GM12878 (cell line): Measurements from ENCODE around the gene PLTP. TPM values are rescaled to one million over a fixed set of nuclear protein-coding genes. Genes with fewer than 3 reads are reported as not detected.

Experiments
- BACH1 ChIP-seq: fragments of 450-650 bp; IDR thresholded peaks from 2 replicates; pipeline ENCODE4 v1.6.1; 2017; ENCODE audit warnings: mild to moderate bottlenecking, borderline replicate concordance
- BRCA1 ChIP-seq: IDR thresholded peaks from 2 replicates; pipeline ENCODE4 v1.6.1; 2011; ENCODE audit warnings: low read depth, low read length, improper control_type of control experiment
- EZH2 ChIP-seq: IDR thresholded peaks from 2 replicates; pipeline ENCODE4 v1.6.1; 2012; ENCODE audit warnings: low read depth, mild to moderate bottlenecking, control low read depth, inconsistent platforms, low read length, borderline replicate concordance; ENCODE audit not compliant: control insufficient read depth
- HDAC6 ChIP-seq: fragments of 200-600 bp; sonication (generic); IDR thresholded peaks from one replicate; pipeline ENCODE4 v1.8.0; 2017; ENCODE audit warnings: antibody characterized with exemption; ENCODE audit not compliant: unreplicated experiment
- IKZF1 ChIP-seq: fragments of 450-650 bp; conservative IDR thresholded peaks from 2 replicates; pipeline ENCODE4 v1.6.1; 2017; ENCODE audit warnings: antibody characterized with exemption, mild to moderate bottlenecking
- IKZF2 ChIP-seq, 2 experiments: fragments of 450-650 bp; IDR thresholded peaks; 2 replicates each; pipeline ENCODE4 v1.6.1; 2017; ENCODE audit warnings: mild to moderate bottlenecking in 2 of 2, moderate library complexity in 2 of 2
- LARP7 ChIP-seq: fragments of 450-650 bp; IDR thresholded peaks from 2 replicates; pipeline ENCODE4 v1.6.1; 2017; ENCODE audit warnings: mild to moderate bottlenecking
- NBN ChIP-seq: fragments of 450-650 bp; IDR thresholded peaks from 2 replicates; pipeline ENCODE4 v1.6.1; 2016
- PAX5 ChIP-seq: IDR thresholded peaks from 2 replicates; pipeline ENCODE4 v1.6.1; 2011; ENCODE audit warnings: low read depth, low read length, borderline replicate concordance
- RELA ChIP-seq: fragments of 450-650 bp; IDR thresholded peaks from 2 replicates; pipeline ENCODE4 v1.8.0; 2014; ENCODE audit warnings: borderline replicate concordance; ENCODE audit not compliant: partially characterized antibody
- RFX5 ChIP-seq: IDR thresholded peaks from 2 replicates; pipeline ENCODE4 v1.6.1; 2011; ENCODE audit warnings: low read depth, low read length, improper control_type of control experiment
- SIN3A ChIP-seq: IDR thresholded peaks from 2 replicates; pipeline ENCODE4 v1.6.1; 2012; ENCODE audit warnings: low read depth, low read length, improper control_type of control experiment
- SP1 ChIP-seq: IDR thresholded peaks from one replicate; pipeline ENCODE4 v1.6.1; 2011; ENCODE audit warnings: low read depth, low read length
- SREBF1 ChIP-seq: IDR thresholded peaks from 2 replicates; pipeline ENCODE4 v1.6.1; 2012; ENCODE audit warnings: mild to moderate bottlenecking, low read length
- SRF ChIP-seq, 2 experiments: IDR thresholded peaks; 2 replicates each; pipeline ENCODE4 v1.6.1; 2011; ENCODE audit warnings: low read depth in 2 of 2, low read length in 2 of 2, mild to moderate bottlenecking in 1 of 2, moderate library complexity in 1 of 2
- STAT1 ChIP-seq: fragments of 450-650 bp; conservative IDR thresholded peaks from 2 replicates; pipeline ENCODE4 v1.6.1; 2014; ENCODE audit warnings: antibody characterized with exemption, mild to moderate bottlenecking
- ZNF24 ChIP-seq: fragments of 450-650 bp; IDR thresholded peaks from 2 replicates; pipeline ENCODE4 v1.6.1; 2017; ENCODE audit warnings: antibody characterized with exemption, mild to moderate bottlenecking
- ZNF622 ChIP-seq: fragments of 450-650 bp; IDR thresholded peaks from 2 replicates; pipeline ENCODE4 v1.6.1; 2017; ENCODE audit warnings: mild to moderate bottlenecking, inconsistent platforms
- polyA plus RNA-seq, 11 experiments: library from polyadenylated mRNA; depleted of rRNA in 4 of 11; unstranded in 6 of 11; stranded (reverse) in 5 of 11; fragments of >200 nt; fragmentation: Nextera tagmentation in 4 of 11; fragmentation: Illumina TruSeq in 1 of 11; extraction: Ambion mirVana in 4 of 11; extraction: Trizol in 1 of 11; gene quantifications; 1 replicate in 1 of 11; 2 replicates in 10 of 11; pipeline versions ENCODE4 v1.2.1 to v1.2.3, GENCODE V29; 2011 to 2016; ENCODE audit warnings: inconsistent platforms in 2 of 11, missing spikeins in 2 of 11, low read depth in 1 of 11
- total RNA-seq, 4 experiments: library from RNA; depleted of rRNA in 3 of 4; stranded (reverse); fragments of >200 nt in 3 of 4; fragmentation: Illumina TruSeq in 1 of 4; extraction: Trizol in 1 of 4; gene quantifications; 2 replicates each; pipeline versions ENCODE4 v1.2.1 to v1.2.3, GENCODE V29; 2013 to 2021
- TF ChIP-seq, protein P1 (sequence below): IDR thresholded peaks from 2 replicates; pipeline ENCODE4 v1.6.1; 2012; ENCODE audit warnings: low read depth, low read length, improper control_type of control experiment
- TF ChIP-seq, protein P2 (sequence below): IDR thresholded peaks from 2 replicates; pipeline ENCODE4 v1.6.1; 2012; ENCODE audit warnings: mild to moderate bottlenecking, low read depth, low read length
- TF ChIP-seq, protein P3 (sequence below): fragments of 450-650 bp; IDR thresholded peaks from 2 replicates; pipeline ENCODE4 v1.6.1; 2014; ENCODE audit warnings: mild to moderate bottlenecking
- TF ChIP-seq, protein P4 (sequence below): fragments of 450-650 bp; IDR thresholded peaks from 2 replicates; pipeline ENCODE4 v1.6.1; 2018; ENCODE audit warnings: borderline replicate concordance, mild to moderate bottlenecking; ENCODE audit not compliant: partially characterized antibody

The PLTP gene
- total and polyA plus RNA-seq, 10 of the 15 experiments (the other 5 are each of a cell fraction or from before 2014, with no cell fraction given), result 1.6 to 17.0 (median 7.6) TPM

DNA sequence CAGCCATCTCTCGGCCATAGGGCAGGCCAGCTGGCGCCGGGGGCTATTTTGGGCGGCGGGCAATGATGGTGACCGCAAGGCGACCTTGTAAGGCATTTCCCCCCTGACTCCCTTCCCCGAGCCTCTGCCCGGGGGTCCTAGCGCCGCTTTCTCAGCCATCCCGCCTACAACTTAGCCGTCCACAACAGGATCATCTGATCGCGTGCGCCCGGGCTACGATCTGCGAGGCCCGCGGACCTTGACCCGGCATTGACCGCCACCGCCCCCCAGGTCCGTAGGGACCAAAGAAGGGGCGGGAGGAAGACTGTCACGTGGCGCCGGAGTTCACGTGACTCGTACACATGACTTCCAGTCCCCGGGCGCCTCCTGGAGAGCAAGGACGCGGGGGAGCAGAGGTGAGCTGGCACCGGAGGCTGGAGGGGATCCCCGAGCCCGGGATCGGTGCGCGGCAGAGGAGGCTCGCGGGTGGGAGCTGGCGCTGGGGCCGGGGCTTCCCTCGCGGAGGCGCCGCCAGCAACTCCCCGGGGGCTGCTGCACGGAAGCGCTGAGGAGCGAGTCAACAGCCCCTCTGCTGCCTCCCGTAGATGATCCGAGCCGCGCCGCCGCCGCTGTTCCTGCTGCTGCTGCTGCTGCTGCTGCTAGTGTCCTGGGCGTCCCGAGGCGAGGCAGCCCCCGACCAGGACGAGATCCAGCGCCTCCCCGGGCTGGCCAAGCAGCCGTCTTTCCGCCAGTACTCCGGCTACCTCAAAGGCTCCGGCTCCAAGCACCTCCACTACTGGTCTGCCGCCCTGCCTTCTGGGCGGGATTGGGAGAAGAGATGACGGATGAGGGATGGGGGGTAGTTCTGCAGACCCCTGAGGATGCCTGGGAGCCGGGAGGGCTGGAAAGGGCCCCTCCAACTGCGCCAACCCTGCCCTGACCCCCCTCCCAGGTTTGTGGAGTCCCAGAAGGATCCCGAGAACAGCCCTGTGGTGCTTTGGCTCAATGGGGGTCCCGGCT, 20.7 kb downstream of the PLTP start, which contains the start of the genes CTSA and NEURL2 (continued):
- TF ChIP-seq, protein P1, sequence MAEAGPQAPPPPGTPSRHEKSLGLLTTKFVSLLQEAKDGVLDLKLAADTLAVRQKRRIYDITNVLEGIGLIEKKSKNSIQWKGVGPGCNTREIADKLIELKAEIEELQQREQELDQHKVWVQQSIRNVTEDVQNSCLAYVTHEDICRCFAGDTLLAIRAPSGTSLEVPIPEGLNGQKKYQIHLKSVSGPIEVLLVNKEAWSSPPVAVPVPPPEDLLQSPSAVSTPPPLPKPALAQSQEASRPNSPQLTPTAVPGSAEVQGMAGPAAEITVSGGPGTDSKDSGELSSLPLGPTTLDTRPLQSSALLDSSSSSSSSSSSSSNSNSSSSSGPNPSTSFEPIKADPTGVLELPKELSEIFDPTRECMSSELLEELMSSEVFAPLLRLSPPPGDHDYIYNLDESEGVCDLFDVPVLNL, result no peak
- peak; percentile 63; the same call in 1 of the 2 replicates for TF ChIP-seq PAX5
- peak; percentile 98 for TF ChIP-seq SIN3A
- TF ChIP-seq IKZF2 (IDR thresholded peaks at IDR 0.05), result peak in 1 of 2 experiments; percentile 43; a peak in 1 of 4 replicates
- TF ChIP-seq HDAC6, result no peak
- no peak for TF ChIP-seq BRCA1
- TF ChIP-seq NBN, result peak; percentile 96
- no peak for TF ChIP-seq EZH2
- no peak for TF ChIP-seq ZNF622
- TF ChIP-seq, protein P2, sequence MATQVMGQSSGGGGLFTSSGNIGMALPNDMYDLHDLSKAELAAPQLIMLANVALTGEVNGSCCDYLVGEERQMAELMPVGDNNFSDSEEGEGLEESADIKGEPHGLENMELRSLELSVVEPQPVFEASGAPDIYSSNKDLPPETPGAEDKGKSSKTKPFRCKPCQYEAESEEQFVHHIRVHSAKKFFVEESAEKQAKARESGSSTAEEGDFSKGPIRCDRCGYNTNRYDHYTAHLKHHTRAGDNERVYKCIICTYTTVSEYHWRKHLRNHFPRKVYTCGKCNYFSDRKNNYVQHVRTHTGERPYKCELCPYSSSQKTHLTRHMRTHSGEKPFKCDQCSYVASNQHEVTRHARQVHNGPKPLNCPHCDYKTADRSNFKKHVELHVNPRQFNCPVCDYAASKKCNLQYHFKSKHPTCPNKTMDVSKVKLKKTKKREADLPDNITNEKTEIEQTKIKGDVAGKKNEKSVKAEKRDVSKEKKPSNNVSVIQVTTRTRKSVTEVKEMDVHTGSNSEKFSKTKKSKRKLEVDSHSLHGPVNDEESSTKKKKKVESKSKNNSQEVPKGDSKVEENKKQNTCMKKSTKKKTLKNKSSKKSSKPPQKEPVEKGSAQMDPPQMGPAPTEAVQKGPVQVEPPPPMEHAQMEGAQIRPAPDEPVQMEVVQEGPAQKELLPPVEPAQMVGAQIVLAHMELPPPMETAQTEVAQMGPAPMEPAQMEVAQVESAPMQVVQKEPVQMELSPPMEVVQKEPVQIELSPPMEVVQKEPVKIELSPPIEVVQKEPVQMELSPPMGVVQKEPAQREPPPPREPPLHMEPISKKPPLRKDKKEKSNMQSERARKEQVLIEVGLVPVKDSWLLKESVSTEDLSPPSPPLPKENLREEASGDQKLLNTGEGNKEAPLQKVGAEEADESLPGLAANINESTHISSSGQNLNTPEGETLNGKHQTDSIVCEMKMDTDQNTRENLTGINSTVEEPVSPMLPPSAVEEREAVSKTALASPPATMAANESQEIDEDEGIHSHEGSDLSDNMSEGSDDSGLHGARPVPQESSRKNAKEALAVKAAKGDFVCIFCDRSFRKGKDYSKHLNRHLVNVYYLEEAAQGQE, result no peak
- no peak for TF ChIP-seq RFX5
- TF ChIP-seq, protein P3, sequence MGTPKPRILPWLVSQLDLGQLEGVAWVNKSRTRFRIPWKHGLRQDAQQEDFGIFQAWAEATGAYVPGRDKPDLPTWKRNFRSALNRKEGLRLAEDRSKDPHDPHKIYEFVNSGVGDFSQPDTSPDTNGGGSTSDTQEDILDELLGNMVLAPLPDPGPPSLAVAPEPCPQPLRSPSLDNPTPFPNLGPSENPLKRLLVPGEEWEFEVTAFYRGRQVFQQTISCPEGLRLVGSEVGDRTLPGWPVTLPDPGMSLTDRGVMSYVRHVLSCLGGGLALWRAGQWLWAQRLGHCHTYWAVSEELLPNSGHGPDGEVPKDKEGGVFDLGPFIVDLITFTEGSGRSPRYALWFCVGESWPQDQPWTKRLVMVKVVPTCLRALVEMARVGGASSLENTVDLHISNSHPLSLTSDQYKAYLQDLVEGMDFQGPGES, result no peak
- peak; percentile 79; the same call in 1 of the 2 replicates for TF ChIP-seq LARP7
- TF ChIP-seq ZNF24, result peak; percentile 53; the same call in 1 of the 2 replicates
- TF ChIP-seq, protein P4, sequence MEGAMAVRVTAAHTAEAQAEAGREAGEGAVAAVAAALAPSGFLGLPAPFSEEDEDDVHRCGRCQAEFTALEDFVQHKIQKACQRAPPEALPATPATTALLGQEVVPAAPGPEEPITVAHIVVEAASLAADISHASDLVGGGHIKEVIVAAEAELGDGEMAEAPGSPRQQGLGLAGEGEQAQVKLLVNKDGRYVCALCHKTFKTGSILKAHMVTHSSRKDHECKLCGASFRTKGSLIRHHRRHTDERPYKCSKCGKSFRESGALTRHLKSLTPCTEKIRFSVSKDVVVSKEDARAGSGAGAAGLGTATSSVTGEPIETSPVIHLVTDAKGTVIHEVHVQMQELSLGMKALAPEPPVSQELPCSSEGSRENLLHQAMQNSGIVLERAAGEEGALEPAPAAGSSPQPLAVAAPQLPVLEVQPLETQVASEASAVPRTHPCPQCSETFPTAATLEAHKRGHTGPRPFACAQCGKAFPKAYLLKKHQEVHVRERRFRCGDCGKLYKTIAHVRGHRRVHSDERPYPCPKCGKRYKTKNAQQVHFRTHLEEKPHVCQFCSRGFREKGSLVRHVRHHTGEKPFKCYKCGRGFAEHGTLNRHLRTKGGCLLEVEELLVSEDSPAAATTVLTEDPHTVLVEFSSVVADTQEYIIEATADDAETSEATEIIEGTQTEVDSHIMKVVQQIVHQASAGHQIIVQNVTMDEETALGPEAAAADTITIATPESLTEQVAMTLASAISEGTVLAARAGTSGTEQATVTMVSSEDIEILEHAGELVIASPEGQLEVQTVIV, result peak; percentile 66
- peak; percentile 86 for TF ChIP-seq STAT1
- TF ChIP-seq SRF (IDR thresholded peaks at IDR 0.05; ENCODE audit: low read depth in 2 of 2, low read length in 2 of 2), result peak; percentile 89 to 93
- TF ChIP-seq BACH1, result peak; percentile 47; the same call in 1 of the 2 replicates
- TF ChIP-seq SREBF1, result no peak
- peak; percentile 83 for TF ChIP-seq SP1
- TF ChIP-seq IKZF1, result peak; percentile 88
- peak; percentile 93 for TF ChIP-seq RELA
